CD8-positive, alpha-beta memory T cell (primary cell): ENCODE results near the gene VPS36. TPM values are rescaled to one million over a fixed set of nuclear protein-coding genes. Genes with fewer than 3 reads are reported as not detected.
"Not testable (repeated sequence)": the region's sequence is repeated elsewhere in the genome, so short reads cannot be mapped to it uniquely, and the experiment has no call there.

Experiments used
- CTCF ChIA-PET: fragments of 350-600 bp; sonication (Branson Sonifier 250); formaldehyde crosslinking; loops from one replicate; lab custom pipeline; 2021; ENCODE audit warnings: antibody characterized with exemption; lab: Charles Lee
- POLR2A ChIA-PET: fragments of 350-600 bp; sonication (Branson Sonifier 250); formaldehyde crosslinking; loops from one replicate; lab custom pipeline; 2021; ENCODE audit warnings: antibody characterized with exemption; lab: Charles Lee
- DNase-seq, 5 donors: peaks; one replicate each; pipeline versions ENCODE4 v3.0.0 to v3.0.0-alpha.2; 2020 to 2022; ENCODE audit warnings: mixed read lengths in 1 of 5
- H3K27ac ChIP-seq: one replicate; pipeline ENCODE4 v1.7.0; 2013; ENCODE audit warnings: low read depth, mild to moderate bottlenecking, low read length, moderate library complexity
- H3K27me3 ChIP-seq: 2 replicates; pipeline ENCODE4 v1.7.0; 2013; ENCODE audit warnings: low read length, mild to moderate bottlenecking; ENCODE audit not compliant: insufficient read depth, poor library complexity, severe bottlenecking
- H3K36me3 ChIP-seq: 2 replicates; pipeline ENCODE4 v1.7.0; 2013; ENCODE audit warnings: mild to moderate bottlenecking, low read length, moderate library complexity; ENCODE audit not compliant: insufficient read depth
- H3K4me1 ChIP-seq: 2 replicates; pipeline ENCODE4 v1.7.0; 2013; ENCODE audit warnings: mild to moderate bottlenecking, low read length, moderate library complexity; ENCODE audit not compliant: insufficient read depth
- H3K4me3 ChIP-seq: 2 replicates; pipeline ENCODE4 v1.7.0; 2013; ENCODE audit warnings: mild to moderate bottlenecking, low read length
- H3K9me3 ChIP-seq: 2 replicates; pipeline ENCODE4 v1.7.0; 2013; ENCODE audit warnings: mild to moderate bottlenecking, low read length
- H3K27ac Mint-ChIP-seq, 8 donors: one replicate each; pipeline ENCODE4 v1.8.0; 2020 to 2021; ENCODE audit warnings: mixed read lengths in 8 of 8, mild to moderate bottlenecking in 6 of 8, inconsistent platforms in 3 of 8, moderate library complexity in 3 of 8
- H3K27me3 Mint-ChIP-seq, 2 donors: one replicate each; pipeline ENCODE4 v1.8.0; 2020 to 2021; ENCODE audit warnings: mixed read lengths in 2 of 2, mild to moderate bottlenecking in 1 of 2, moderate library complexity in 1 of 2
- H3K36me3 Mint-ChIP-seq, 3 donors: one replicate each; pipeline ENCODE4 v1.8.0; 2020 to 2021; ENCODE audit warnings: mixed read lengths in 3 of 3, inconsistent platforms in 1 of 3, mild to moderate bottlenecking in 1 of 3
- H3K4me1 Mint-ChIP-seq, 3 donors: one replicate each; pipeline ENCODE4 v1.8.0; 2020 to 2021; ENCODE audit warnings: mixed read lengths in 3 of 3, inconsistent platforms in 1 of 3, mild to moderate bottlenecking in 1 of 3
- H3K4me3 Mint-ChIP-seq, 7 donors: one replicate each; pipeline ENCODE4 v1.8.0; 2020 to 2021; ENCODE audit warnings: mixed read lengths in 7 of 7, mild to moderate bottlenecking in 6 of 7, moderate library complexity in 4 of 7, inconsistent platforms in 2 of 7
- H3K9me3 Mint-ChIP-seq, 5 donors: one replicate each; pipeline ENCODE4 v1.8.0; 2020 to 2022; ENCODE audit warnings: mixed read lengths in 5 of 5, mild to moderate bottlenecking in 3 of 5, moderate library complexity in 2 of 5, inconsistent platforms in 1 of 5
- polyA plus RNA-seq: library from polyadenylated mRNA; unstranded; fragments of 300-500 nt; fragmentation: Illumina TruSeq; gene quantifications from one replicate; pipeline ENCODE4 v1.2.3, GENCODE V29; 2021
- total RNA-seq, 2 experiments: library from RNA; stranded (reverse); gene quantifications; one replicate each; pipeline ENCODE4 v1.2.3, GENCODE V29; 2021

VPS36 gene
- 10 to 100 TPM; 33.8 to 34.9 TPM for total RNA-seq
- 47.1 TPM for polyA plus RNA-seq

GRCh38 chr13:52450012-52450792, at the start of gene VPS36:
Gene VPS36 (minus strand): TSS chr13:52450634. CDS start chr13:52450594, 40 bp downstream.
- Histone ChIP-seq H3K4me1 (peaks cover 37% of the 10 kb centered on the region), H3K27ac (peak within 1 kb of the TSS; percentile 84), H3K4me3 (peak within 1 kb of the TSS; percentile 95), H3K9me3 (no peaks in the 10 kb centered on the region), H3K36me3 (no peaks in the 10 kb centered on the region), H3K27me3 (no peaks in the 10 kb centered on the region)
- Mint-ChIP-seq H3K4me3 (peak within 1 kb of the TSS; percentile 88 to 98 (median 93)), H3K4me1 (peaks cover 37 to 60% (median 50%) of the 10 kb centered on the region in 3 donors), H3K27ac (peak within 1 kb of the TSS; percentile 84 to 98 (median 94)), H3K27me3 (no peaks in the 10 kb centered on the region), H3K36me3 (peaks cover 0 to 15% (median 0%) of the 10 kb centered on the region in 3 donors), H3K9me3 (no peaks in the 10 kb centered on the region)
- POLR2A ChIA-PET = interaction anchor here (0.8 to 1.3 kb wide), 2 partner anchors 167 to 202 kb away, joined by 3 to 4 read pairs; partner anchors contain the start of gene SUGT1
- peak; percentile 92 to 95 (median 93) for DNase-seq
- CTCF ChIA-PET = interaction anchor here (0.6 to 3.6 kb wide), 45 partner anchors 9 to 628 kb away, joined by 3 to 21 read pairs (median 4); partner anchors contain the start of genes ALG11, NEK3, SUGT1 and THSD1

GRCh38 chr13:52497979-52498378, 47.5 kb upstream of the VPS36 start:
- H3K4me1 Mint-ChIP-seq, H3K27me3 ChIP-seq, DNase-seq, H3K4me1 ChIP-seq, H3K4me3 ChIP-seq, POLR2A ChIA-PET, H3K27me3 Mint-ChIP-seq, H3K27ac ChIP-seq, H3K36me3 Mint-ChIP-seq, H3K36me3 ChIP-seq, H3K9me3 ChIP-seq, CTCF ChIA-PET: not testable (repeated sequence)
- Mint-ChIP-seq H3K27ac (peak overlapping the region in 3 of 8 donors; percentile 29 to 43 (median 36)), H3K4me3 (peak overlapping the region in 1 of 7 donors; percentile 43), H3K9me3 (peaks cover 0 to 15% (median 13%) of the 10 kb centered on the region in 5 donors)

GRCh38 chr13:52494241-52494640, 43.8 kb upstream of the VPS36 start:
- DNase-seq, H3K4me3 ChIP-seq, H3K27ac Mint-ChIP-seq, H3K4me1 ChIP-seq, H3K4me1 Mint-ChIP-seq, H3K9me3 Mint-ChIP-seq, POLR2A ChIA-PET, H3K9me3 ChIP-seq, H3K27me3 Mint-ChIP-seq, CTCF ChIA-PET, H3K36me3 ChIP-seq, H3K4me3 Mint-ChIP-seq, H3K36me3 Mint-ChIP-seq, H3K27me3 ChIP-seq, H3K27ac ChIP-seq: not testable (repeated sequence)

- H3K9me3 Mint-ChIP-seq, H3K27me3 Mint-ChIP-seq: not testable (repeated sequence)
Observed at GRCh38 chr13:52491015-52491414, 40.6 kb upstream of the VPS36 start.

GRCh38 chr13:52488763-52489162, 38.3 kb upstream of the VPS36 start:
- H3K27ac Mint-ChIP-seq, H3K9me3 Mint-ChIP-seq, CTCF ChIA-PET, H3K27ac ChIP-seq, H3K36me3 Mint-ChIP-seq, H3K4me3 Mint-ChIP-seq, H3K27me3 Mint-ChIP-seq, H3K4me1 Mint-ChIP-seq, H3K9me3 ChIP-seq, H3K4me3 ChIP-seq, H3K4me1 ChIP-seq, H3K36me3 ChIP-seq, POLR2A ChIA-PET, H3K27me3 ChIP-seq, DNase-seq: not testable (repeated sequence)

More at GRCh38 chr13:52491015-52491414, 40.6 kb upstream of the VPS36 start:
- DNase-seq, CTCF ChIA-PET, H3K27ac ChIP-seq, H3K36me3 ChIP-seq, H3K27me3 ChIP-seq, H3K36me3 Mint-ChIP-seq, H3K4me3 ChIP-seq, H3K27ac Mint-ChIP-seq, H3K9me3 ChIP-seq, H3K4me3 Mint-ChIP-seq, H3K4me1 ChIP-seq, H3K4me1 Mint-ChIP-seq, POLR2A ChIA-PET: not testable (repeated sequence)

- H3K4me3 ChIP-seq, POLR2A ChIA-PET, H3K4me3 Mint-ChIP-seq, H3K4me1 Mint-ChIP-seq, H3K27ac ChIP-seq, H3K36me3 Mint-ChIP-seq, H3K27me3 Mint-ChIP-seq, DNase-seq, H3K36me3 ChIP-seq, H3K9me3 Mint-ChIP-seq, H3K9me3 ChIP-seq, H3K27ac Mint-ChIP-seq, H3K4me1 ChIP-seq, H3K27me3 ChIP-seq, CTCF ChIA-PET: not testable (repeated sequence)
Observed at GRCh38 chr13:52487078-52487477, 36.6 kb upstream of the VPS36 start.

- H3K9me3 Mint-ChIP-seq, DNase-seq, H3K36me3 Mint-ChIP-seq, H3K4me1 ChIP-seq, POLR2A ChIA-PET, H3K27ac Mint-ChIP-seq, H3K36me3 ChIP-seq, H3K4me3 Mint-ChIP-seq, CTCF ChIA-PET, H3K27me3 ChIP-seq, H3K4me1 Mint-ChIP-seq, H3K27me3 Mint-ChIP-seq, H3K9me3 ChIP-seq, H3K4me3 ChIP-seq, H3K27ac ChIP-seq: not testable (repeated sequence)
Observed at GRCh38 chr13:52480677-52481428, 30.4 kb upstream of the VPS36 start.

- CTCF ChIA-PET = interaction anchor here (0.9 kb wide), 1 partner anchor 18 kb away, joined by 3 read pairs; the partner anchor contains the start of gene VPS36
- H3K4me3 ChIP-seq, H3K27ac ChIP-seq, H3K27ac Mint-ChIP-seq, H3K9me3 Mint-ChIP-seq, H3K4me1 ChIP-seq, DNase-seq, H3K9me3 ChIP-seq, H3K27me3 ChIP-seq, H3K36me3 ChIP-seq, H3K4me1 Mint-ChIP-seq, H3K27me3 Mint-ChIP-seq, H3K4me3 Mint-ChIP-seq, POLR2A ChIA-PET: not testable (repeated sequence)
- peaks cover 16 to 58% (median 19%) of the 10 kb centered on the region in 3 donors for H3K36me3 Mint-ChIP-seq
Observed at GRCh38 chr13:52468487-52468886, 18.1 kb upstream of the VPS36 start.
